GM12892 (cell line): ENCODE data around the gene RBM19.
A peak's percentile ranks its signal among the peaks of the same experiment; 100 is the strongest.
"Not testable (repeated sequence)": the region's sequence is repeated elsewhere in the genome, so short reads cannot be mapped to it uniquely, and the experiment has no call there.

Experiments
- DNase-seq: peaks from one replicate; pipeline ENCODE4 v3.0.0; 2011; ENCODE audit not compliant: insufficient read length
- FAIRE-seq: peaks from 2 replicates; lab custom pipeline; 2011; peaks lifted over from hg19 to GRCh38; lab: Jason Lieb, UNC
- POLR2A ChIP-seq: IDR thresholded peaks from 2 replicates; pipeline ENCODE4 v1.6.1; 2011; ENCODE audit warnings: low read depth, low read length, control low read depth
- POLR2AphosphoS5 ChIP-seq: IDR thresholded peaks from 2 replicates; pipeline ENCODE4 v1.6.1; 2011; ENCODE audit warnings: low read depth, low read length, control low read depth
- TAF1 ChIP-seq: IDR thresholded peaks from 2 replicates; pipeline ENCODE4 v1.6.1; 2011; ENCODE audit warnings: low read depth, mild to moderate bottlenecking, control low read depth, low read length, borderline replicate concordance

RBM19 gene

GRCh38 chr12:113903381-113903863 lies 62.7 kb downstream of the RBM19 start:
- FAIRE-seq (peak; percentile 73), DNase-seq (no peak)
- TF ChIP-seq TAF1: no peak
- TF ChIP-seq POLR2AphosphoS5: no peak
- TF ChIP-seq POLR2A: no peak

- not testable (repeated sequence) for FAIRE-seq, DNase-seq
These were observed 64.8 kb downstream of the RBM19 start for GRCh38 chr12:113901319-113901718.

- DNase-seq: no peak
- TF ChIP-seq TAF1 (no peak), POLR2A (no peak), POLR2AphosphoS5 (no peak)
- no peak for FAIRE-seq
These were observed 65.4 kb downstream of the RBM19 start for GRCh38 chr12:113900716-113901115.

GRCh38 chr12:113899561-113900471 lies 66.3 kb downstream of the RBM19 start:
- DNase-seq: no peak
- FAIRE-seq: no peak

GRCh38 chr12:113899042-113899560 lies 67.0 kb downstream of the RBM19 start:
- DNase-seq (no peak), FAIRE-seq (no peak)
- no peak for TF ChIP-seq POLR2AphosphoS5
- no peak for TF ChIP-seq TAF1
- no peak for TF ChIP-seq POLR2A

More at GRCh38 chr12:113899561-113900471, 66.3 kb downstream of the RBM19 start:
- TF ChIP-seq TAF1 (no peak), POLR2A (no peak), POLR2AphosphoS5 (no peak)

- no peak for TF ChIP-seq TAF1
- no peak for TF ChIP-seq POLR2A
- no peak for TF ChIP-seq POLR2AphosphoS5
- DNase-seq: no peak
- FAIRE-seq: no peak
These were observed 67.7 kb downstream of the RBM19 start for GRCh38 chr12:113898466-113898865.

GRCh38 chr12:113897406-113897805 lies 68.7 kb downstream of the RBM19 start:
- no peak for DNase-seq
- FAIRE-seq: no peak
- TF ChIP-seq POLR2AphosphoS5 (no peak), TAF1 (no peak), POLR2A (no peak)

- DNase-seq (no peak), FAIRE-seq (no peak)
- TF ChIP-seq TAF1 (no peak), POLR2AphosphoS5 (no peak), POLR2A (no peak)
These were observed 69.3 kb downstream of the RBM19 start for GRCh38 chr12:113896841-113897240.

GRCh38 chr12:113896194-113896593 lies 69.9 kb downstream of the RBM19 start:
- TF ChIP-seq TAF1 (no peak), POLR2A (no peak), POLR2AphosphoS5 (no peak)
- FAIRE-seq (no peak), DNase-seq (no peak)

- FAIRE-seq: no peak
- TF ChIP-seq TAF1 (no peak), POLR2A (no peak), POLR2AphosphoS5 (no peak)
- no peak for DNase-seq
These were observed 70.9 kb downstream of the RBM19 start for GRCh38 chr12:113895176-113895575.

- no peak for FAIRE-seq
- no peak for DNase-seq
- TF ChIP-seq POLR2AphosphoS5 (no peak), POLR2A (no peak), TAF1 (no peak)
These were observed 71.4 kb downstream of the RBM19 start for GRCh38 chr12:113894697-113895096.

GRCh38 chr12:113893221-113893620 lies 72.9 kb downstream of the RBM19 start:
- FAIRE-seq (no peak), DNase-seq (no peak)
- no peak for TF ChIP-seq POLR2AphosphoS5
